ENCODE results near the gene ABI2.

Gene ABI2

DNA sequence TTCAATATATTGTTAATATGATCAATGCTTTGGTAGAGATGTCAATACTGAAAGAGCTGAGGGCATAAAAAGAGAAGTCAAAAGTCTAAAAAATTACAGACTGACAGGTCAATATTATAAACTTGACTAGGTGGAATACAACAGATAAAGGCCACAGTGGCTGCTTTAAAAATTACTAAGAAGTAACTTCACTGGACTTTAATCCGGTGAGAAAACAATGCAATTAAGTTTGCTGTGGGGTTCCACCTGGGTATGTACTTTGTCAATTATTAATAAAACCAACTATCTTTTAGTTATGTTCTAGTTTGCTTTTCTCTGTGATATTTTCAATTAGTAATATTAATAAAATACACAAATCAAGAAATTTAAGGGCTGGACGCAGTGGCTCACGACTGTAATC, 162.2 kb downstream of the ABI2 start:
- no peak for DNase-seq

DNA sequence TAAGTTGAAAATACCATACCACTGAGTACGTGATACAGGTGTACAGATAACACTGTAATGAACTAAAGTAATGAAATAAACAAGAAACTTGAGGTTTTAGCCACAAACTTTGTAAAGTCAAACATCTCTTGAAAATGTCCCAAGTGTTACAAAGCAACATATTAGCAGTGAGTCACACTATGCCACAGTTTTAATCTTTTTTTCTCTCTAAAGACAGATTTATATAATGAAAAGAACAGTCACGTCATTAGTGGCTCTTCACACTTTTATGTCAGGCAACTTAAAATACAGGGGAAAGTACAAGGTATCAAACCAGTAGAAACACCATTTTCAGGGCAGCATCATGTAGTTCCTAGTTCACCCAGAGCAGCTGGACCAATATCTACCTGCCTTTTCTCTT, 164.8 kb downstream of the ABI2 start:
- no peak for DNase-seq
